Transverse colon (tissue), 3 donors: ENCODE results near the gene TOMM34.

Experiments
- CTCF ChIP-seq, 5 experiments: fragments of 200-600 bp in 3 of 5; fragments of 450-650 bp in 2 of 5; sonication (generic) in 3 of 5; IDR thresholded peaks; 1 replicate in 2 of 5; 2 replicates in 3 of 5; pipeline ENCODE4 v1.5.1; 2016 to 2017; ENCODE audit warnings: antibody characterized with exemption in 5 of 5, inconsistent platforms in 3 of 5, mild to moderate bottlenecking in 2 of 5, moderate library complexity in 1 of 5
- EP300 ChIP-seq: sonication (generic); formaldehyde crosslinking; IDR thresholded peaks from one replicate; pipeline ENCODE4 v1.6.1; 2017; ENCODE audit warnings: antibody characterized with exemption, low read depth

GRCh38 chr20:44924541-44924940, 35.7 kb downstream of the TOMM34 start:
- TF ChIP-seq CTCF (IDR thresholded peaks at IDR 0.05) (no peak), EP300 (no peak)
